Activated CD4-positive, alpha-beta T cell treated with anti-CD3 and anti-CD28 coated beads, Interleukin-2, amount 50 U/mL, for 4 hours (primary cell): ENCODE measurements around the gene OLA1.

Experiments
- DNase-seq, 2 experiments: peaks; one replicate each; pipeline ENCODE4 v3.0.0-alpha.2; 2020

Gene OLA1

GRCh38 chr2:174112073-174112472, 136.3 kb downstream of the OLA1 start:
- DNase-seq, result no peak

GRCh38 chr2:174108579-174108978, 139.8 kb downstream of the OLA1 start:
- DNase-seq, result no peak

- DNase-seq, result no peak
Measured at GRCh38 chr2:174106736-174107135, 141.6 kb downstream of the OLA1 start.

DNA sequence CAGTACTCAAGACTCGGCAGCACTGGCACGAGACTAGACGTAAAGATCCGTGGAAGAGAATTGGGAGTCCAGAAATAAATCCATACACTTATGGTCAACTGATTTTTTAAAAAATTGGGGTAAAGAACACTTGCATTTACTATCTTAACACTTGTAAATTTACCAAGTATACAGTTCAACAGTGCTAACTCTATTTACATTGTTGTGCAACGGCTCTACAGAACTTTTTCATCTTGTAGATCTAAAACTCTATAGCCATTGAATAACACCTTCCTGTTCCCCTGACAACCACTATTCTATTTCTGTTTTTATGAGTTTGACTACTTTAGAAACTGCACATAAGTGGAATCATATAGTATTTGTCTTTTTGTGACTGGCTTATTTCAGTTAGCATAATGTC, 153.8 kb downstream of the OLA1 start:
- DNase-seq, result no peak

- no peak for DNase-seq
Measured at GRCh38 chr2:174090476-174090875, 157.9 kb downstream of the OLA1 start.

- no peak for DNase-seq
Measured at GRCh38 chr2:174088706-174089460, 159.4 kb downstream of the OLA1 start.

- no peak for DNase-seq
Measured at GRCh38 chr2:174086708-174087107, 161.6 kb downstream of the OLA1 start.

DNA sequence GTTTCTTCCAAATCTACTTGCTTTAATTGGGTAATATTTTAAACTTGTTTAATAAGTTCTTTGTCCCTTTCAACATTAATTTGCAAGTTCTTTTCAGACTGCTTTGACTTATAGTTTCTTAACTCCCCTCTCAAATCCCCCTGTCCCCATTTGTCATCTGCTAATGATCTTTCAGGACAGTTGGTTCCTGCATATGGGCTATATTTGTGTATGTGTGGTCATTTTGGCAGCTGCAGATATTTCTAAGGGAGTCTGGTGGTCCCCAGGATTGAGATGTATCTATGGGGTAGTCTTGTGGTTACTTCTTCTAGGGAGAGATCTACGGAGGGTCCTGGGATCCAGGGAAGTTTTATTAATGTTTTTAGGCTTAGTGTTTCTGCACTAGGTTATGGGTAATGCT, 162.6 kb downstream of the OLA1 start:
- no peak for DNase-seq

DNA sequence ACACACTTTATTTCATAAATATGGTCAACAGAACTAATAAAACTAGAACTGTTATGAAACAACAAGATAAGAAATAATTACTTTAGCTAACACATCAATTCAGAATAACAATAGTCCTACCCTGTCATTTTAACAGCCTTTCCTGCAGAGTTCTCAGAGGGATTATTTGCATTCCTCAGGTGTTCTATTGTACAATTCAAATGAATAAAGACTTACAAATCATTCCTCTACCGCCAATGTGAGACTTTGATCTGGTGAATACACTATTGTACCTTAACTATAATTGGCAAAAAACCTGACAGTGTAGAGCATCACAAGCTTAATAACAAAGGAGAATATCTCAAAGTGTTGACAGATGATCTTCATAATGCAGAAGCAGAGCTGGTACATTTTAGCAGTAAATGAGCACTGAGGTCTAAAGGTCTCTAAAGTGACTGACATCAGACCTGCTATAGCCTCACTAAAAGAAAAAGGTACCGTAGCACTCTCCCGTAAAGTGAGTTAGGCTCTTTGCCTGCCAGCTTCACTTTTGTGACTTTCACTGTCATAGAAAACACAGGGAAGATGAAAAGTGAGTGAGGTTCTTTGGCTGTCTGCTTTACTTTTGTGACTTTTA, 164.4 kb downstream of the OLA1 start:
- no peak for DNase-seq

- no peak for DNase-seq
Measured at GRCh38 chr2:174080672-174081121, 167.6 kb downstream of the OLA1 start.

GRCh38 chr2:174078275-174078674, 170.1 kb downstream of the OLA1 start:
- no peak for DNase-seq

- no peak for DNase-seq
Measured at GRCh38 chr2:174076975-174077374, 171.4 kb downstream of the OLA1 start.

DNA sequence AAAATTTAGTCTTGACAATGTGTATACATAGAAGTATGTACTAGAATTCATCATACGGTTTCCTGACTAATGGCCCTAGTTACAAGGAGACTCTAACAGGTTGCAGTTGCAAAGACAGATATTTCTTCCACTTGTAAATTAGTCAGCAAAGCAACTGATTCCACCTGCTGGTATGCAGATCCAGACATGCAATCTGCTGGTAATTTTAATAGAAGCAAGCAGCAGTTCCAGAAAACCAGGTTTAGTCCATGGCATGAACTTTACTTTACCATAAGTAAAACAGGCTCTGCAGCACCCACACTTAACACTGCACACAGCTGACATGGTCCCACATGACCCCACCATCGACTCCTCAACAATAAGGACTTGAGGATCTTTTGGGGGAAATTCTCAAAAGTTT, 172.3 kb downstream of the OLA1 start:
- no peak for DNase-seq

- DNase-seq, result no peak
Measured at GRCh38 chr2:174074831-174075230, 173.5 kb downstream of the OLA1 start.

DNA sequence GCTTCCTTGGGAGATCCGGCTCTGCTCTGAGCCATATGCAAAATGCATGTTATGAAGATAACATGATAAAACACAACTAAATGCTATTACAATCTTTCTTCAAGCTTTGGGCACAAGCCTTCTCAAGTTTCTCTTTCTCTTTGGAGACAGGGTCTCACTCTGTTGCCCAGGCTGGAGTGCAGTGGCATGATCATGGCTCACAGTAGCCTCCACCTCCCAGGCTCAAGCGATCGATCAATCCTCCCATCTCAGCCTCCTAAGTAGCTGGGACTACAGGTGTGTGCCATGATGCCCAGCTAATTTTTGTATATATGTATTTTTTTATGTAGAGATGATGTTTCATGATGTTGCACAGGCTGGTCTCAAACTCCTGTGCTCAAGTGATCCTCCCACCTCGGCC, 175.5 kb downstream of the OLA1 start:
- DNase-seq, result no peak

DNA sequence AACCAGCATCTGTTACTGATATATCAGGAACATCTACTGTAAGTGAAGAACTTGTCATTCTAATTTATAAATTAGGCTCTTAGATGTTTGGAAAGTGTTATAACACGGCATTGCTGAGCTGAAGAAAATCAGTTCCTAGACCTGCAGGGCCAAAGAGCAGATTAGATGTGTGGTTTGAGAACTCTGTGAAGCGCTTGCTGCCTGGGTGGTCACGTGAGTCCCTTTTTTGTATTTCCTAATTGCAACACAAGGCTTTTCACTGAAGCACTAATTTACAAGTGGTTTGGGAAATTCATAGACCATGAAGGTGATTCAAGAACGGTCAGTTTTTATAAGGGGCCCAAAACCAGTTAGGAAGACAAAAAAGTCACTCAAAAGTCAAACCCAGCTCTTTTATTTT, 176.3 kb downstream of the OLA1 start:
- DNase-seq, result no peak

DNA sequence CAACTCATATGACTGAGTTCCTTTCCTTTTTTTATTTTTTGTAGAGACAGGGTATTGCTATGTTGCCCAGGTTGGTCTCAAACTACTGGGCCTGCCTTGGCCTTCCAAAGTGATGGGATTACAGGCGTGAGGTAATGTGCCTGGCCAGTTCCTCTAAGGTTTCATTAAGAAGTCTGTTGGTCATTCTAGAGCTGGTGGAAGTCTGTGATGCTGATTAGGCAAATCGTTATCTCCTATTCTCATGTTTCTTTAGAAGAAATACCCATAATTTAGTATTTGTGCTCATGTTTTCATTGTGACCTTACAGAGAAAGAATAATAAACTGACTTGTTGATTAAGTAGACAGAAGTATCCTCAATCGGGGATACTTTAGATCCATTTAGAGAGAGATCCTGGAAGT, 177.0 kb downstream of the OLA1 start:
- DNase-seq, result no peak

GRCh38 chr2:174070281-174070680, 178.1 kb downstream of the OLA1 start:
- no peak for DNase-seq

GRCh38 chr2:174067815-174068214, 180.5 kb downstream of the OLA1 start:
- no peak for DNase-seq

DNA sequence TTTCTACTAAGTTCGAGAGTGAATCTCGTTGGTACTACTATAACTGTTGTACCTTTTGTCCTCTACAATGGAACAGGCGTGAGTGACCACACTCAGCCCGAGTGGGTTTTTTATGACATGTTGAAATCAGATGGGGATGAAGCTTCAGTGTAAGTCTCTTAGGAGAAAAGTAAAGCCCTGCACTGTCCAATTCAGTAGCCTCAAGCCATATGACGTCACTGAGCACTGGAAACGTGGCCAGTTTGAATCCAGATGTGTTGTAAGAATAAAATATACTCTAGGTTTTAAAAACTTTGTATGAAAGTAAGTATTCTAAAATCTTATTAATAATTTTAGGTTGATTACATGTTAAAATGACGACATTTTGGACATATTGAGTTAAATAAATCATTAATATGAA, 181.5 kb downstream of the OLA1 start:
- no peak for DNase-seq

DNA sequence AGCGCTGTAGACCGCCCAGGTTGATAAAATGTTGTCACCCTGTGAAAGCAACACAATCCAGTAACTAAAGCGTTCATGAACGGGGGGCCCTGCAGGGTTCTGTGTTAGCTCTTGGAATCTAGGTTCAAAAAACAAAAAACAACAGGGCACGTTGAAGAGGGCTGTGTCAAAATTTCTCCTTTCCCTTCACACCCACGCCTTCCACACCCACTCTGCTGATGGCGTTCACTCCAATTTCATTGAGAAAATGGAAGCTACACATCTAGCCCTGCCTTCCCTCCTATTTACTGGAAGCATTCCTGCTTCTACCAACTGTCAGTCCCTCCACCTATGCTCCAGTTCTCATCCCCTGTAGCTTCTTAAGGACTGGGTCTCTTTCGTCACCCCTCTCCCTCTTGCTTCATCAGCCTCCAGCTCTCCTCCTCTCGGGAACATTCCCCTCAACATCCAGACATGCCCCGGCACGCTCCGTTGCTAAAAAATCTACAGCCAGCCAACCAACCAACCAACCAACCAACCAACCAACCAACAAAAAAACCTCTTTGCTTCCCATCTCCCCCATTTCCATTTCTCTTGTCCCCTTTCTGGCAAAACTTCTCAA, 184.7 kb downstream of the OLA1 start:
- DNase-seq, result no peak

DNA sequence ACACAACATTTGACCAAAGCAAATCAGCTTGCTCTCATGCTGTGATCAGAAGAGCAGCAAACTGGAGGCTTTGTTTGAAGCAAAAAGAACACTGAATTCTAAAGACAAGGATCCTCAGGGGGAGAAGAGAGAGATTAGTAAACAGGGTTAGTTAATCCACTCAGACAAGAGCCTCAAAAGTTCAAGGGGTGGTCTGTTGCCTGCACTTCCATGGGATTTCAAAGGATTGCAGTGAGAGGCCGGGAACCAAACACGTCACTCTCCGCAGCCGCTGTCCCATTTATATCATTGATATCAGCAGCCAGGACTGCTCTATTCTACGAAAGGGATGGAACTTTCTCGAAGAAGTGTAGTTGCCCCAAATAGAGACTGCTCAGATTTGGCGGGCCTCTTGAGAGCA, 185.4 kb downstream of the OLA1 start:
- no peak for DNase-seq

DNA sequence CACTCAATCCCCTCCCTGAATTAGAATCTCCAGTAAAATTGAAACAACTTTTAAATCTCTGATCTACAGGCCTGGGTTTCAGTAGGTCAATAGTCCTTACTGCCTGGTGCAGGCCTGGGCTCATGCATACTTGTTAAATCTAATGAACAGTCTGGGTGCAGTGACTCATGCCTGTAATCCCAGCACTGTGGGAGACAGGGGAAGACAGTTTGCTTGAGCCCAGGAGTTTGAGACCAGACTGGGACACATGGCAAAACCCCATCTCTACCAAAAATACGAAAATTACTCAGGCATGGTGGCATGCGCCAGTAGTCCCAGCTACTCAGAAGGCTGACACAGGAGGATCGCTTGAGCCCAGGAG, 188.5 kb downstream of the OLA1 start:
- DNase-seq, result no peak

- no peak for DNase-seq
Measured at GRCh38 chr2:174059178-174059883, 189.0 kb downstream of the OLA1 start.
